Memory B cell (primary cell): ENCODE measurements around the gene SCN3A.

Source experiments
- ATAC-seq: fragments of 150-1000 bp; cut with Tn5 transposase; 2 replicates; pipeline ENCODE4 v1.10.0; 2021; ENCODE audit warnings: low read depth, mild to moderate bottlenecking, moderate library complexity
- DNase-seq, 2 donors: peaks; one replicate each; pipeline ENCODE4 v3.0.0; 2022; ENCODE audit warnings: low spot score in 2 of 2
- H3K27ac Mint-ChIP-seq: one replicate; pipeline ENCODE4 v1.8.0; 2022; ENCODE audit warnings: mild to moderate bottlenecking, moderate library complexity, mixed read lengths
- H3K27me3 Mint-ChIP-seq: one replicate; pipeline ENCODE4 v1.8.0; 2022; ENCODE audit warnings: mixed read lengths
- H3K36me3 Mint-ChIP-seq: one replicate; pipeline ENCODE4 v1.8.0; 2022; ENCODE audit warnings: mild to moderate bottlenecking, mixed read lengths
- H3K4me1 Mint-ChIP-seq: one replicate; pipeline ENCODE4 v1.8.0; 2022; ENCODE audit warnings: mixed read lengths
- H3K4me3 Mint-ChIP-seq: one replicate; pipeline ENCODE4 v1.8.0; 2022; ENCODE audit warnings: mild to moderate bottlenecking, moderate library complexity, mixed read lengths
- H3K9me3 Mint-ChIP-seq: one replicate; pipeline ENCODE4 v1.8.0; 2022; ENCODE audit warnings: mixed read lengths

SCN3A gene

DNA sequence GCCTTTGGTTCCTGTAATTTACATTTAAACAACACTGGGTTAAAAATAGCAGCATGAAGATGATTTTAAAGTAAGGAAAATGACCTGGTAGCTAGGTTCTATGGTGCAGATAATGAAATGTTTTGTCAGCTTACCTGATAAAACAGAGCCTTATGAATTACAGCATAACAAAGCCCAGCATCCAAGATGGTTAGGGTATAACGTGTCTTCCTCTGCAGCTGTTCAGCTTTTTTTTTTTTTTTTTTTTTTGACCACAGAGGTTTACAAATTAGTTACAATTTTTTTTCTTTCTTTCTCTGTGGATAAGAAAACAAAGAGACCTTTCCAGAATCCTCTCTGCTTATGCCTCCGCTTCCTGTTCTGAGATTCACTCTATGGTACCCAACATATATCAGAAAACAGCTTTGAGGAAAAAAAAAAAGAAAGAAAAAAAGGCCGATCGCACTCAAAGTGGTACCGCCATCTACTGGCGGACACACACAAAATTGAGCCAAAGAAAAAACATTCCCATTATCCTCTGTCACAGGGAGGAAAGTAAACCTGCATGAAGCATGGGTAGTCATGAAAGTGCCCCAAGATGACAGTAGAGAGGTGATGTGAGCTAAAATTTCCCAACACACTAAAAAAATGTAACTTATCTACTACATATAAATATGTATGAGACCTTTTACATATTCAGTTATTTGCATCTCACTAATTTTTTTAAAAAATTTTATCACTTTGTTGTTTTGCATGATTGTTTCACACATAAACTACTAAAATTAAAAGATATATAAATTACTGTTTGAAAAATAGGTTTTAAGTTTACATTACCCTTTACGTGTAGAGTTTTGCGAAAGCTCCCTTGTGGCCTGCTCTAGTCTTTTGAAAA, at the start of gene SCN3A:
TSS of gene SCN3A (minus strand) at position 362 of the 871 bp plus-strand sequence. CDS start 27,656 bp downstream, outside the sequence.
- Mint-ChIP-seq H3K9me3 (peaks cover 1% of the 10 kb centered on the region), H3K4me3 (peak within 1 kb of the TSS; percentile 69), H3K36me3 (no peaks in the 10 kb centered on the region), H3K4me1 (peaks cover 6% of the 10 kb centered on the region), H3K27ac (no peak within 1 kb of the TSS), H3K27me3 (peaks cover 2% of the 10 kb centered on the region)
- ATAC-seq (peak; percentile 56), DNase-seq (peak in 1 of 2 donors; percentile 25)

DNA sequence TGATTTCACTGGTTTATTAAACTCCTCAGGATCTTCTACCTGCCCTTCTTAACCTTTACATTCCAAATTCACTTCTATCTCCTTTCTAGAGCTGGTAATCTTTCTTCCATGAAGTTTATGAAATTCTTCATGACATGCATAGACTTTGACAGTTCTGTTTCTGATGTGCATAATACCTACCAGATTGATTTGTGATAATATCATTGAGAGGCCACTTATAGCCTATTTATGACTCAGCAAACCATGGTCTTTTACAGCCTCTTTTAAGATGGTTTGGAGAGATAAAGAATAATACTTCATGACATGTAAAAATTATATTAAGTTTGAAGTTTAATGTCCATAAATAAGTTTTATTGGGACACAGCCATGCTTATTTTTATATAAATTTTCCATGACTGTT, 49.3 kb upstream of the SCN3A start:
- no peak overlapping the region for H3K4me3 Mint-ChIP-seq
- no peak for ATAC-seq
- H3K36me3 Mint-ChIP-seq, result no peaks in the 10 kb centered on the region
- DNase-seq, result no peak
- no peaks in the 10 kb centered on the region for H3K9me3 Mint-ChIP-seq
- H3K27ac Mint-ChIP-seq, result no peak overlapping the region
- H3K27me3 Mint-ChIP-seq, result peaks cover 8% of the 10 kb centered on the region
- no peaks in the 10 kb centered on the region for H3K4me1 Mint-ChIP-seq

DNA sequence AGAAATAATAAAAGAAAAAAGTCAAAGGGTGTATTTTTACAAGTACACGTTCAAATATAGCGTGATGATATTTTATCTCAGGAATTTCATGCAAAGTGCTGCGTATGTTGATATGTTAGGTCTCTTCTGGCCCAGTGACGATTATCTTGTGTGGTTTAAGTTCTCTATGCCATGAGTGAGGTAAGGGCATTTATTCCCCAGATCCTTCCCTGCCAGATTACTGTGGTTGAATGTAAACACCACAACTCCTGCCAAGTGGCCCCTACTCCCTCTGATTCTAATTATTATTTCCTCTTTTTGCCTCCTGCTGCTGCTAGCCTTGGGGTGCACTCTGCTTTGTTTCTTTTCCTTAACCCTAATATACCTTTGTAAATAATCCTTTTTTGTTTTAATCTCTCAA, 47.5 kb upstream of the SCN3A start:
- Mint-ChIP-seq H3K27me3 (peaks cover 5% of the 10 kb centered on the region), H3K27ac (no peak overlapping the region), H3K36me3 (no peaks in the 10 kb centered on the region), H3K4me3 (no peak overlapping the region), H3K4me1 (no peaks in the 10 kb centered on the region), H3K9me3 (no peaks in the 10 kb centered on the region)
- ATAC-seq (no peak), DNase-seq (no peak)

DNA sequence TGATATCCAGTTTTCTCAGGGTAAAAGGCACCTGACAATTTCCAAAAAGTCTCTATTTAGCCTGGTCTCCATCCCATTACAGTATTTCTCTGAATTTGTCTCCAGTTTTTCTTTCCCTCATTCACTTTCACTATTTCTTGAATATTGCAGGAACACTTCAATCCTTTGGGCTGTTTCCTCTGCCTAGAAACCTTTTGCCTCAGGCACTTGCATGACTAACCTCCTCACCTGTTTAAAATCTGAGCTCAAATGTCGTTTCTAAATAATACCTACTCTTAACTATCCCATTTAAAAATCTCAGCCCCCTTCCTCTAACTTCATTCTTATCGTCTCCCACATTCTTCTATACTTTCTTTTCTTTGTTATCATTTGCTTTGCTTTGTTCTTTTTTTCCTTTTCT, 44.4 kb upstream of the SCN3A start:
- Mint-ChIP-seq H3K9me3 (no peaks in the 10 kb centered on the region), H3K36me3 (no peaks in the 10 kb centered on the region), H3K4me3 (no peak overlapping the region), H3K4me1 (no peaks in the 10 kb centered on the region), H3K27me3 (peaks cover 9% of the 10 kb centered on the region), H3K27ac (no peak overlapping the region)
- ATAC-seq (no peak), DNase-seq (no peak)

DNA sequence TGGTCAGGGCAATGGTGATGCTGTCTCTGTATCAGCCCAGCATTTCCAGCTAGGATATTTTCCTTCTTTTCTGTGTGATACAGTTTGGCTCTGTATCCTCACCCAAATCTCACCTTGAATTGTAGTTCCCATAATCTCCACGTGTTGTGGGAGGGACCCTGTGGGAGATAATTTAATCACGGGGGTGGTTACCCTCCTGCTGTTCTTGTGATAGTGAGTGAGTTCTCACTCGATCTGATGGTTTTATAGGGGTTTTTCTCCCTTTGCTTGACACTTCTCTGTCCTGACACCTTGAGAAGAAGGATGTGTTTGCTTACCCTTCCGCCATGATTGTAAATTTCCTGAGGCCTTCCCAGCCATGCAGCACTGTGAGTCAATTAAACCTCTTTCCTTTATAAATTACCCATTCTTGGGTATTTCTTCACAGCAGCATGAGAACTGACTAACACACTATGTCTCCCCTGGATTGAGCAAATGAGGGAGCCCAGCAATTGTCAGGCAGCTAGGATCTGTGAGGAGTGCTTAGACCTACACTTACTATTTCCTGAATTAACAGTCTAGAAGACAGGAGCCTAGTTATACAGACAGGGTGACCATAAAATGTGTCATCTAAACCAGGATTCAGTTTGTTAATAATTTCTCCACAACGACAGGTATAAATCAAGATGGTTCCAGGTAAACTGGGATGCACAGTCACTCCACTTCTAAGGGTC, 41.4 kb upstream of the SCN3A start:
- DNase-seq (no peak), ATAC-seq (no peak)
- Mint-ChIP-seq H3K27me3 (peaks cover 6% of the 10 kb centered on the region), H3K9me3 (no peaks in the 10 kb centered on the region), H3K4me3 (no peak overlapping the region), H3K27ac (no peak overlapping the region), H3K36me3 (no peaks in the 10 kb centered on the region), H3K4me1 (no peaks in the 10 kb centered on the region)

DNA sequence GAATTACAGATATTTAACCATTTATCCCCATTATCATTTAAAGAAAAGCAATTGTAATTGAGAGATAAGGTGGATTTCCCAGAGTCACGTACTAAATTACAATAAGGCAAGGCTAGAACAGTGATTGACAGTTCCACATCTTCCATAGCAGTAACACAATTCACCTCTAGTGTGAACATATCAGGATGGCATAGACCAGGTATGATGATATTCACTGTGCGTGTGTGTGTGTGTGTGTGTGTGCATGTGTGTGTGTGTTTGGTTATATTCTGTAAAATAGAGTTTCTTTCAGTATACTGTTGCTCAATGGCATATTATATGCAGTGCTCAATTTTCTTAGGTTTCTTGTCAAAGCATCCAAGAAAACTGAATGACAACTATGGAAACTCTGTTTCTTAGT, 37.1 kb upstream of the SCN3A start:
- H3K9me3 Mint-ChIP-seq, result no peaks in the 10 kb centered on the region
- DNase-seq, result no peak

DNA sequence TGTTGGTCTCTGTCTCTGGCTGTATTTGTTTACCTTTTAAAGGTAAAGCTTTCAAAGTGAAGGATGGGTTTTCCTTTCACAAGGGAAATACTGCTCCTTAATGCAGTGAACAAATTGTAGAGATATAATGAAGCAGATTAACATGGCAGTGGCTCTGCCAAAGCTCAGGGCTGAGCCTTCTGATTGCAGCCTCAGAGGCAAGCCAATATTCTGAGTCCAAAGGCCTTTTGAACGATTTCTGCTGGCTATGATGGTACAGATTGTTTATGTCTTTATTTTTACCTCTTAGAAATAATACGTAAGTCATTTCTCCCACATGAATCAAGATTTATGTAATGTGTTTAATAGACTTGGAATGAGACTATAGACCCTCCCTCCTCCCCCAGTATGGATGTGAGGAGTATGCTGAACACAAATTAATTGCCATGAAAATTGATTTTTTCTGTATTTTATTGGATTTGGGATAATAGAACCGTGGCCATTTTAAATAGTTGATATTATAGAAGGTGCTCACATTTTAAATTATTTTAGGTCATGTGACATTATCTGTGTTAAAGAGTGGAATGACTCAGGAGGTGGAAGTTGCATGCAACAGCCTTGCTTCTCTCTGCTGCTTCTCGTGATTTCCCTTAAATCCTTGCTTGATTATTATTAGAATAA, 36.1 kb upstream of the SCN3A start:
- H3K9me3 Mint-ChIP-seq, result no peaks in the 10 kb centered on the region
- DNase-seq, result no peak
- H3K36me3 Mint-ChIP-seq, result no peaks in the 10 kb centered on the region
- no peaks in the 10 kb centered on the region for H3K4me1 Mint-ChIP-seq
- H3K27me3 Mint-ChIP-seq, result peaks cover 5% of the 10 kb centered on the region
- no peak overlapping the region for H3K4me3 Mint-ChIP-seq
- H3K27ac Mint-ChIP-seq, result no peak overlapping the region
- no peak for ATAC-seq

More for the DNA sequence above, 37.1 kb upstream of the SCN3A start:
- ATAC-seq, result no peak
- Mint-ChIP-seq H3K27me3 (peaks cover 7% of the 10 kb centered on the region), H3K4me1 (no peaks in the 10 kb centered on the region), H3K4me3 (no peak overlapping the region), H3K36me3 (no peaks in the 10 kb centered on the region), H3K27ac (no peak overlapping the region)

DNA sequence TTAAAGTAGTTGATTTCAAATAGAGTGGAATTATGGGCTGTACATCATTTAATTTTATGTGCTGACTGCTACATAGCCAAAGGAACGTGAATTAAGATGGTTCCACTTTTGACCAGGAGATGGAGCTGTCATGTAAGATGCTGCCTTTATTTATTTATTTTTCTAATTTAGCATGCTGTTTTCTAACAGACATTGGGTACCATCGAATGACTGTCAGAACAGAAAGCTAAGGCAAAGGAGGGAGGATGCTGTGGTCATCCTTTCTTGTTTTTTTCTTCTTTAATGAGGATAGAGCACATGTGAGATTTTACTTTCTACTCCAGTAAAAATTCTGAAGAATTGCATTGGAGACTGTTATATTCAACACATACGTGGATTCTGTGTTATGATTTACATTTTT, 35.4 kb upstream of the SCN3A start, which contains the start of gene SCN2A:
TSS of gene SCN2A (plus strand) at position 185 of the 400 bp plus-strand sequence. CDS start 56,410 bp downstream, outside the sequence.
- H3K27me3 Mint-ChIP-seq, result peaks cover 3% of the 10 kb centered on the region
- no peaks in the 10 kb centered on the region for H3K4me1 Mint-ChIP-seq
- no peaks in the 10 kb centered on the region for H3K9me3 Mint-ChIP-seq
- no peaks in the 10 kb centered on the region for H3K36me3 Mint-ChIP-seq
- no peak within 1 kb of the TSS for H3K27ac Mint-ChIP-seq
- peak in 1 of 2 donors; percentile 1 for DNase-seq
- no peak within 1 kb of the TSS for H3K4me3 Mint-ChIP-seq
- no peak for ATAC-seq

DNA sequence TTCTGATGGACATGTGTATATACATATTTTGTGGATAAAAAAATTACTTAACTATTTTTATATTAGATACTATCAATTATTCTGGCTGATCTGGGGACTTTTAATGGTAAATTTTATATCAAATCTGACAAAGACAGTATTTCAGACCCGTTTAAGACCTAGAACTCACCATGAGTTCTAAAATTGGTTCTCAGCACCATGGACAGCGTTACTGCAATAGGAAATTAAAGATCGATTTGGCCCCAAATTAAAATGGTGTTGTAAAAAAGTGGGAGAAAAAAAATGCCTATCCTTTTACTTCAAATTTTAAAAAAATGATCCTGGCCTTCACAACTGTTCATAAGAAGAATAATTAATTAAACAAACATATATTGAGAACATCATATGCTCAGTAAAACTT, 34.4 kb upstream of the SCN3A start:
- Mint-ChIP-seq H3K9me3 (no peaks in the 10 kb centered on the region), H3K4me3 (no peak overlapping the region), H3K27me3 (peaks cover 3% of the 10 kb centered on the region), H3K4me1 (no peaks in the 10 kb centered on the region), H3K36me3 (no peaks in the 10 kb centered on the region), H3K27ac (no peak overlapping the region)
- no peak for ATAC-seq
- no peak for DNase-seq

DNA sequence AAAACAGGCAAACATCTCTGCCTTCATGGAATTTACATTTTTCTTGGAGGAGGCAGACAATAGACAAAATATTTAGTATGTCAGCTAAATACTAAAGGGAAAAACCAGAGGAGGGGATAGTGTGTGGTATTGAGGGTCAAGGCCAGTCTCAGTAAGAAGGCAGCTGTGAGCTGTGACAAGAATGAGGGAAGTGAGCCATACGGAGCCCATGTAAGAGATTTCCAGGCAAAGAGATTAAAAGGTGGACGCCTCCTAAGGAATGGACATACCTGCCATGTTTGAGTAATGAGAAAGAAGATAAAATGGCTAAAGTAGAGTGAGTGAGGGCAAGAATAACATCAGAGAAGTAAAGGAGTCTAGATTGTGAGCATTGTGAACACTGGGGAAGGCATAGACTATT, 33.2 kb upstream of the SCN3A start:
- Mint-ChIP-seq H3K27me3 (peaks cover 3% of the 10 kb centered on the region), H3K9me3 (no peaks in the 10 kb centered on the region), H3K36me3 (no peaks in the 10 kb centered on the region), H3K4me1 (no peaks in the 10 kb centered on the region), H3K4me3 (no peak overlapping the region), H3K27ac (no peak overlapping the region)
- DNase-seq (no peak), ATAC-seq (no peak)

DNA sequence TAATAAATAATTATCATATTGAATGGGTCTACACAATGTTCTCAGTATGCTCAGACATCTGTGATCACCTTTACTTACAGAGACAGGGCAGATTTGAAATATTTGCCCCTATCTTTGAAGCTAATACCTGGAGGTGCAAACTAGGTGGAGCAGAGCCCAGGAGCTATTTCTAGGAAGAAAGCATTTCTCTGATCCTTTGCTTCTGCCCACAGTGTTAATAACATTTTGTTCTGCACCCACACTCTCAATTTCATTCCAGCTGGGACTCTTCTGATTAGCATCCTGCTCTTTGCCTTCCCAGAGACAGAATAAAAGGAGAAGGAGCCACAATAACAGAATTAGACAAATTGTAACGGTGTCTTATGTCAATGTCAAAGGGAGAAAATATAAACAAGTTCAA, 23.7 kb upstream of the SCN3A start:
- no peaks in the 10 kb centered on the region for H3K4me1 Mint-ChIP-seq
- DNase-seq, result no peak
- H3K36me3 Mint-ChIP-seq, result no peaks in the 10 kb centered on the region

DNA sequence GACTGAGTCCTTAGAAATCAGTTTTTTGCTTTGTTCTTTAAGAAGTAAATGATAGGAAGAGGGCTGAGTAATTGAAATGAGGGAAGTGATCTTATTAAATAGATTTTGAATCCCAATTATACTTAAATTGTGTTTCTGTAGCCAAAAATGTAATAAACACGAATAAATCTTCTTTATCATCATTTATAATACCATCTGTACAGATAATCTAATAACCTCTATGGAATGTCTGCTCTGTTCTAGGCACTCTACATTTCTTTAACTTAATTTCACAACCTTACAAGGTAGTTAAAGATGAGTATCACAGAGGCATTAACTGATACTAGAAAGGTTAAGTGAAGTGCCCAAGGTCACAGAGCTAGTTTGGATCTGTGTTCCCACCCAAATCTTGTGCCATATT, 21.1 kb upstream of the SCN3A start:
- H3K9me3 Mint-ChIP-seq, result no peaks in the 10 kb centered on the region
- no peak overlapping the region for H3K27ac Mint-ChIP-seq
- no peaks in the 10 kb centered on the region for H3K4me1 Mint-ChIP-seq
- DNase-seq (no peak), ATAC-seq (no peak)
- peaks cover 6% of the 10 kb centered on the region for H3K27me3 Mint-ChIP-seq
- H3K36me3 Mint-ChIP-seq, result no peaks in the 10 kb centered on the region
- no peak overlapping the region for H3K4me3 Mint-ChIP-seq

More for the DNA sequence above, 23.7 kb upstream of the SCN3A start:
- Mint-ChIP-seq H3K27ac (no peak overlapping the region), H3K27me3 (peaks cover 2% of the 10 kb centered on the region), H3K9me3 (no peaks in the 10 kb centered on the region), H3K4me3 (no peak overlapping the region)
- ATAC-seq, result no peak

DNA sequence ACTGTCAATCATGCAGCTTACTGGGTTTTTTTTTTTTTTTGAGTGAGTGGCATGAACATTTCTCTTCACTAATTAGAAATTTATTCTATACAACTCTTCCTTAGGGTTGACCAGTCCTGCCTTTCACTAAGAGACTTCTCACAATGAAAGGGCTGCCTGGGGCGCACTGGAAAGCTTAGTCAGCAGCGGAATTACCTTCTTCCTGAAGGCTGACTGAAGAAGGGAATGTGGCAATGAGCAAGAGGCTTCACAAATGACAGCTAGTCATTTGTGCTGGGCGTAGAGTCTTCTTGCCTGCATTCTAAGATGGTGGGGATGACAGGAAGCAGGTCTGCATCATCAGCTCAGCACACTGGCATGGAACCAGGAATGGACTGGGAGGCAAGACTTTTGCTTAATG, 15.6 kb upstream of the SCN3A start:
- Mint-ChIP-seq H3K36me3 (no peaks in the 10 kb centered on the region), H3K27ac (no peak overlapping the region), H3K4me1 (no peaks in the 10 kb centered on the region), H3K9me3 (no peaks in the 10 kb centered on the region), H3K27me3 (peaks cover 4% of the 10 kb centered on the region), H3K4me3 (no peak overlapping the region)
- no peak for DNase-seq
- no peak for ATAC-seq

DNA sequence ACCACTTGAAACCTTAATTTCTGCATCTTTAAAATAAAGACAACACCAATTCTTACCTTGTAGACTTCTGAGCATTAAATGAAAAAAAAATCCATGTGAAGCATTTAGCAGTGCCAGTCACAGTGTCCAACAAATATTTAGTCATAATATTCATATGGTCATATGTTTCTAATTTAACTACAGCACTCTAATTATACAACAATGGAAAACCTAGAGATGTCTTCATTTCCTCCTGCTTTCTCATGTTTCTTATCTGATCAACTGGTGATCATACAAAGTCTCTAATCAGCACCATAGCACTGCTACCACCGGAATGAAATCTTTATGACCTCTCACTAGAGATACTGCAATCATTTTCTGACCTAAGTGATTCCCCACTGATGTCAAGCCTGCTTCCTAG, 10.2 kb upstream of the SCN3A start:
- no peak overlapping the region for H3K27ac Mint-ChIP-seq
- H3K4me1 Mint-ChIP-seq, result no peaks in the 10 kb centered on the region
- DNase-seq (no peak), ATAC-seq (no peak)
- H3K9me3 Mint-ChIP-seq, result no peaks in the 10 kb centered on the region
- H3K36me3 Mint-ChIP-seq, result no peaks in the 10 kb centered on the region
- no peak overlapping the region for H3K4me3 Mint-ChIP-seq
- no peaks in the 10 kb centered on the region for H3K27me3 Mint-ChIP-seq
